Small intestine (tissue), 7 donors: ENCODE data around the gene NRK. TPM values are rescaled to one million over a fixed set of nuclear protein-coding genes. Genes with fewer than 3 reads are reported as not detected.
A peak's percentile ranks its signal among the peaks of the same experiment; 100 is the strongest.
"Not testable (repeated sequence)": the region's sequence is repeated elsewhere in the genome, so short reads cannot be mapped to it uniquely, and the experiment has no call there.

Source experiments
- DNase-seq, 2 donors: peaks; one replicate each; pipeline versions ENCODE4 v3.0.0 to v3.0.0-alpha.2; 2013
- FAIRE-seq: peaks from 2 replicates; lab custom pipeline; 2012; peaks lifted over from hg19 to GRCh38; lab: Jason Lieb, UNC
- H3K27ac ChIP-seq, 3 donors: one replicate each; pipeline ENCODE4 v1.5.1; 2013; ENCODE audit warnings: low read length in 2 of 3, mild to moderate bottlenecking in 2 of 3, control low read depth in 1 of 3, inconsistent platforms in 1 of 3, low read depth in 1 of 3, moderate library complexity in 1 of 3
- H3K27me3 ChIP-seq, 3 donors: one replicate each; pipeline ENCODE4 v1.6.1; 2013; ENCODE audit warnings: low read length in 3 of 3, inconsistent platforms in 1 of 3; ENCODE audit not compliant: control insufficient read depth in 3 of 3, insufficient read depth in 3 of 3
- H3K36me3 ChIP-seq, 3 donors: one replicate each; pipeline ENCODE4 v1.6.1; 2013; ENCODE audit warnings: low read length in 3 of 3, inconsistent platforms in 1 of 3, low read depth in 1 of 3, mild to moderate bottlenecking in 1 of 3, moderate library complexity in 1 of 3; ENCODE audit not compliant: control insufficient read depth in 3 of 3, insufficient read depth in 2 of 3
- H3K4me1 ChIP-seq, 3 donors: one replicate each; pipeline ENCODE4 v1.6.1; 2013; ENCODE audit warnings: low read length in 2 of 3, inconsistent platforms in 1 of 3, low read depth in 1 of 3, mild to moderate bottlenecking in 1 of 3, moderate library complexity in 1 of 3; ENCODE audit not compliant: control insufficient read depth in 3 of 3, insufficient read depth in 2 of 3
- H3K4me3 ChIP-seq, 3 donors: one replicate each; pipeline ENCODE4 v1.5.1; 2013; ENCODE audit warnings: low read length in 3 of 3, control low read depth in 1 of 3, inconsistent platforms in 1 of 3, low read depth in 1 of 3, mild to moderate bottlenecking in 1 of 3, moderate library complexity in 1 of 3
- H3K9me3 ChIP-seq, 2 donors: one replicate each; pipeline ENCODE4 v1.6.1; 2013; ENCODE audit warnings: low read depth in 1 of 2, low read length in 1 of 2; ENCODE audit not compliant: control insufficient read depth in 2 of 2, insufficient read depth in 1 of 2
- WGBS, 3 donors: extraction: QIAGEN DNeasy Blood & Tissue Kit; methylation state at CpG; one replicate each; pipeline ENCODE4 v1.1.7; 2013; 5-methylcytosine and 5-hydroxymethylcytosine counted together
- polyA plus RNA-seq, 4 donors: library from polyadenylated mRNA; stranded (reverse) in 3 of 4; unstranded in 1 of 4; fragments of 200-250 nt in 3 of 4; fragments of 120-200 nt in 1 of 4; gene quantifications; one replicate each; pipeline versions ENCODE4 v1.2.1 to v1.2.3, GENCODE V29; 2013
- donor health status: healthy with polysubstance abuse.
- donor health status: control.
- donor health status: control.
- donor health status: Bipolar disorder and iron deficiency.
- donor health status: healthy.

Gene NRK
- polyA plus RNA-seq, 4 donors = 0.06 to 0.77 TPM; not detected in 2

- H3K4me3 ChIP-seq = no peak overlapping the region
- H3K4me1 ChIP-seq = no peaks in the 10 kb centered on the region
- H3K9me3 ChIP-seq = no peaks in the 10 kb centered on the region
- 57 to 80% (median 65%) methylated on average over 2 of the region's 2 CpGs for WGBS, 3 donors
- DNase-seq (no peak), FAIRE-seq (no peak)
- no peaks in the 10 kb centered on the region for H3K36me3 ChIP-seq
- H3K27me3 ChIP-seq = peaks cover 0 to 10% (median 2%) of the 10 kb centered on the region in 3 donors
- no peak overlapping the region for H3K27ac ChIP-seq
These were observed 5.8 kb upstream of the NRK start for GRCh38 chrX:105816517-105816916.

- no peak for DNase-seq
- 27 to 45% (median 36%) methylated on average over 7 of the region's 7 CpGs for WGBS, 3 donors
- no peak overlapping the region for H3K27ac ChIP-seq
- H3K9me3 ChIP-seq = no peaks in the 10 kb centered on the region
- H3K27me3 ChIP-seq = peaks cover 0 to 32% (median 8%) of the 10 kb centered on the region in 3 donors
- no peak overlapping the region for H3K4me3 ChIP-seq
- H3K4me1 ChIP-seq = no peaks in the 10 kb centered on the region
- no peaks in the 10 kb centered on the region for H3K36me3 ChIP-seq
- FAIRE-seq = no peak
These were observed 2.1 kb upstream of the NRK start for GRCh38 chrX:105820247-105820646.

- no peaks in the 10 kb centered on the region for H3K36me3 ChIP-seq
- H3K27me3 ChIP-seq = peaks cover 0 to 32% (median 8%) of the 10 kb centered on the region in 3 donors
- 5 to 40% (median 12%) methylated on average over 28 of the region's 28 CpGs for WGBS, 3 donors
- no peaks in the 10 kb centered on the region for H3K9me3 ChIP-seq
- no peak overlapping the region for H3K27ac ChIP-seq
- H3K4me3 ChIP-seq = peak overlapping the region in 1 of 3 donors; percentile 24
- FAIRE-seq = no peak
- no peaks in the 10 kb centered on the region for H3K4me1 ChIP-seq
- DNase-seq = peak in 1 of 2 donors; percentile 15
These were observed 743 bp upstream of the NRK start for GRCh38 chrX:105821471-105822121.

GRCh38 chrX:105823092-105823455 lies 735 bp downstream of the NRK start:
- Histone ChIP-seq H3K4me3 (peak overlapping the region in 1 of 3 donors; percentile 24), H3K9me3 (no peaks in the 10 kb centered on the region), H3K4me1 (no peaks in the 10 kb centered on the region), H3K27me3 (peaks cover 0 to 32% (median 8%) of the 10 kb centered on the region in 3 donors), H3K36me3 (no peaks in the 10 kb centered on the region), H3K27ac (no peak overlapping the region)
- no peak for FAIRE-seq
- peak in 1 of 2 donors; percentile 1 for DNase-seq
- 11 to 45% (median 31%) methylated on average over 14 to 17 of the region's 17 CpGs for WGBS, 3 donors

DNA sequence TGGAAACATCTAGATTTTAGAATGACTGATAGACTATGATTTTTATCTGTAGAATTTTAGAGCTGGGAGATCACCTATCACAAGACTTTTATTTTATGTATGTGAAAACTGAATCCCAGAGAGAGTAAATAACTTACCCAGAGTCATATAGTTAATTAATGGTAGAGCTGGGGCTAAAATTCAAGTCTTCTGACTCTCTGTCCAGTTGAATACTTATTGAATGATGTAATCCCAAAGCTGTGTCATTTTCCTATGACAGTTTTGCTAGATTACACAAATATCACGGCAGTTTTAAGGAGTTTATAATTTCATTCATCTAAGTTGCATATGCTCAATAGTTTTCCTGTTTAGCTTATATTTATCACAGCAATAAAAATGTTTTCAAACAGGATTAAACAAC lies 6.7 kb downstream of the NRK start:
- DNase-seq (no peak), FAIRE-seq (no peak)
- no peaks in the 10 kb centered on the region for H3K27me3 ChIP-seq
- 18 to 38% (median 27%) methylated on average over 1 of the region's 1 CpG for WGBS, 3 donors
- no peak overlapping the region for H3K27ac ChIP-seq
- no peaks in the 10 kb centered on the region for H3K36me3 ChIP-seq
- no peaks in the 10 kb centered on the region for H3K4me1 ChIP-seq
- no peaks in the 10 kb centered on the region for H3K9me3 ChIP-seq
- no peak overlapping the region for H3K4me3 ChIP-seq

DNA sequence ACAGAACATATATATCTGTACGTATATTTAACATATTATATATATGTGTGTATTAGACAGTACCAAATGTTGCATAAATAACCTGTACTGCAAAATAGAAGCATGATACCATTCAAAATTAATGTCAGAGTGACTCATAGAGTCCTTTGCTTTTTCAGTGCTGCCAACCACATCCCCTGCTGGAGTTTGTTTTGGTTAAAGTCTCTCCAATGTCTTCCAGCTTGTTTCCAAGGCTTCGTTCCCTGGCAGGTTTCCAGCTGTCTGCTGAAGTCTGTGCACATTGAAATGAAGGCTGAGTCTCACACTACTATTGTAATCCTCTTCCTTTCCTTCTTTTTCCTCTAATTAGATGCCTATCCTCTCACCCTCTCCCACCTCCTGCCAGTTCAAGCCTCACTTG lies 14.9 kb downstream of the NRK start:
- Histone ChIP-seq H3K36me3 (no peaks in the 10 kb centered on the region), H3K4me1 (no peaks in the 10 kb centered on the region), H3K9me3 (no peaks in the 10 kb centered on the region), H3K27me3 (no peaks in the 10 kb centered on the region), H3K4me3 (no peak overlapping the region), H3K27ac (no peak overlapping the region)
- peak in 1 of 2 donors; percentile 2 for DNase-seq
- FAIRE-seq = no peak
- WGBS, 3 donors = 34 to 36% (median 35%) methylated on average over 2 of the region's 2 CpGs

DNA sequence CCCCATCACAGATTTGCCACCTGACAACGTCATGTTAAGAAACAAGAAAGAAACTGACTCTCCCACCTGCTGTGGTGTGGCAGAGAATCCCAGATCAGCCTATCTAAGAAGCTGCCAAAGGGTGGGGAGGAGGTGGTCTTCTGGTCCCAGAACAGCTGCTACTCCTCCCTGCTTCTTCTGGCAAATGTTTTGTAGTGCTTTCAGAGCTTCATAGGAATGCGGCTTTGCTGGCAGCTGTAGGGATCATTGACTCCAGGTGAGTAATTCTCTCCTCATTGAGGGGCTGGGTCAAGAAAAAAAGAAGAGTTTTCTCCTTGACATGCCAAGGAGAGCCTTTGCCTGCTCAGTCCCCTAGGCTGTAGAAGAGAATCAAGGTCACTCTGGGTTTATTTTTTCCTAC lies 23.3 kb downstream of the NRK start:
- H3K27ac ChIP-seq = no peak overlapping the region

DNA sequence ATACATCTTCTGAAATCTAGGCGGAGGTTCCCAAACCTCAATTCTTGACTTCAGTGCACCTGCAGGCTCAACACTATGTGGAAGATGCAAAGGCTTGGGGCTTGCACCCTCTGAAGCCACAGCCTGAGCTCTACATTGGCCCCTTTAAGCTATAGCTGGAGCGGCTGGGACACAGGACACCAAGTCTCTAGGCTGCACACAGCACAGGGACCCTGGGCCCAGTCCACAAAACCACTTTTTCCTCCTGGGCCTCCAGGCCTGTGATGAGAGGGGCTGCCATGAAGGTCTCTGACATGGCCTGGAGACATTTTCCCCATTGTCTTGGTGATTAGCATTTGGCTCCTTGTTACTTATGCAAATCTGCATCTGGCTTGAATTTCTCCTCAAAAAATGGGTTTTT lies 27.8 kb downstream of the NRK start:
- DNase-seq, H3K4me1 ChIP-seq, H3K27me3 ChIP-seq, FAIRE-seq, H3K36me3 ChIP-seq, H3K4me3 ChIP-seq, H3K27ac ChIP-seq, H3K9me3 ChIP-seq: not testable (repeated sequence)
- WGBS, 3 donors = 84 to 87% (median 85%) methylated on average over 2 of the region's 2 CpGs

More for the DNA sequence above, 23.3 kb downstream of the NRK start:
- no peaks in the 10 kb centered on the region for H3K9me3 ChIP-seq
- H3K36me3 ChIP-seq = no peaks in the 10 kb centered on the region
- H3K4me1 ChIP-seq = no peaks in the 10 kb centered on the region
- peaks cover 0 to 2% (median 0%) of the 10 kb centered on the region in 3 donors for H3K27me3 ChIP-seq
- H3K4me3 ChIP-seq = no peak overlapping the region
- FAIRE-seq (no peak), DNase-seq (no peak)
- 19 to 43% (median 40%) methylated on average over 2 of the region's 2 CpGs for WGBS, 3 donors

- Histone ChIP-seq H3K27me3 (no peaks in the 10 kb centered on the region), H3K27ac (no peak overlapping the region), H3K9me3 (no peaks in the 10 kb centered on the region), H3K36me3 (no peaks in the 10 kb centered on the region), H3K4me1 (no peaks in the 10 kb centered on the region), H3K4me3 (no peak overlapping the region)
- FAIRE-seq (no peak), DNase-seq (no peak)
- WGBS, 3 donors = 29 to 56% (median 38%) methylated on average over 3 of the region's 3 CpGs
These were observed 43.4 kb downstream of the NRK start for GRCh38 chrX:105865709-105866108.
